A549 (cell line): Measurements from ENCODE around the gene DNM1. TPM values are rescaled to one million over a fixed set of nuclear protein-coding genes. Genes with fewer than 3 reads are reported as not detected.

Source experiments
- ATAC-seq, 2 experiments: fragments of 200-7000 bp in 1 of 2; fragments of >200 bp in 1 of 2; cut with Nextera tagmentation in 1 of 2; cut with Tn5 transposase in 1 of 2; 3 replicates each; pipeline versions ENCODE4 v1.8.0 to v1.9.1; 2018 to 2020; ENCODE audit warnings: mild to moderate bottlenecking in 1 of 2, moderate library complexity in 1 of 2
- CTCF ChIA-PET: fragments of 300-600 bp; sonication (Branson Sonifier 250); formaldehyde crosslinking; extraction: SDS; loops from one replicate; lab custom pipeline; 2021; ENCODE audit warnings: antibody characterized with exemption, inconsistent platforms; lab: Yijun Ruan, JAX
- POLR2A ChIA-PET: fragments of 350-600 bp; formaldehyde crosslinking; extraction: SDS; loops from one replicate; lab custom pipeline; 2021; ENCODE audit warnings: antibody characterized with exemption, inconsistent platforms; lab: Yijun Ruan, JAX
- DNase-seq, 2 experiments: peaks; one replicate each; pipeline versions ENCODE4 v3.0.0 to v3.0.0-alpha.2; 2011 to 2016; ENCODE audit warnings: low read depth in 1 of 2, low spot score in 1 of 2
- FAIRE-seq: peaks from 2 replicates; lab custom pipeline; 2011; peaks lifted over from hg19 to GRCh38; lab: Jason Lieb, UNC
- H3K27ac ChIP-seq, 2 experiments: fragments of >200 bp; sonication (Bioruptor Twin); formaldehyde crosslinking; 3 replicates each; pipeline ENCODE4 v1.5.1; 2016 to 2017
- H3K4me1 ChIP-seq: fragments of >200 bp; sonication (Bioruptor Twin); formaldehyde crosslinking; 3 replicates; pipeline ENCODE4 v1.6.1; 2016
- H3K4me2 ChIP-seq: fragments of >200 bp; sonication (Bioruptor Twin); formaldehyde crosslinking; 3 replicates; pipeline ENCODE4 v1.6.1; 2016
- H3K4me3 ChIP-seq: fragments of >200 bp; sonication (Bioruptor Twin); formaldehyde crosslinking; 3 replicates; pipeline ENCODE4 v1.5.1; 2016
- H3K9me3 ChIP-seq: fragments of >200 bp; sonication (Bioruptor Twin); formaldehyde crosslinking; 3 replicates; pipeline ENCODE4 v1.6.1; 2016
- CBX2 ChIP-seq: fragments of 200-600 bp; sonication (generic); IDR thresholded peaks from 2 replicates; pipeline ENCODE4 v1.6.1; 2016; ENCODE audit warnings: low read depth, mild to moderate bottlenecking, borderline replicate concordance
- CBX8 ChIP-seq: fragments of 200-600 bp; sonication (generic); IDR thresholded peaks from 2 replicates; pipeline ENCODE4 v1.6.1; 2016
- EHMT2 ChIP-seq: fragments of 200-600 bp; sonication (generic); IDR thresholded peaks from 2 replicates; pipeline ENCODE4 v1.6.1; 2016; ENCODE audit warnings: antibody characterized with exemption, low read depth, mild to moderate bottlenecking, moderate library complexity
- ESRRA ChIP-seq: fragments of 150-350 bp; IDR thresholded peaks from 2 replicates; pipeline ENCODE4 v1.6.1; 2014; ENCODE audit warnings: mild to moderate bottlenecking, low read length, borderline replicate concordance
- HOXA7 ChIP-seq: fragments of 250-450 bp; sonication (Bioruptor Pico); IDR thresholded peaks from 2 replicates; pipeline ENCODE4 v1.5.0; 2020; ENCODE audit warnings: mild to moderate bottlenecking, moderate library complexity
- JUN ChIP-seq, 2 experiments: fragments of >200 bp; sonication (Bioruptor Twin); formaldehyde crosslinking; IDR thresholded peaks; 2 replicates in 1 of 2; 3 replicates in 1 of 2; pipeline ENCODE4 v1.6.1; 2016 to 2017
- KDM1A ChIP-seq: fragments of 200-600 bp; sonication (generic); IDR thresholded peaks from 2 replicates; pipeline ENCODE4 v1.6.1; 2016; ENCODE audit warnings: low read depth, mild to moderate bottlenecking
- KDM5A ChIP-seq: fragments of 200-600 bp; sonication (generic); IDR thresholded peaks from 2 replicates; pipeline ENCODE4 v1.6.1; 2016; ENCODE audit warnings: antibody characterized with exemption, mild to moderate bottlenecking
- MAFK ChIP-seq: fragments of 450-650 bp; IDR thresholded peaks from 2 replicates; pipeline ENCODE4 v1.6.1; 2014; ENCODE audit not compliant: partially characterized antibody
- MAZ ChIP-seq: fragments of 150-350 bp; IDR thresholded peaks from 2 replicates; pipeline ENCODE4 v1.6.1; 2014; ENCODE audit warnings: antibody characterized with exemption, low read depth, low read length, borderline replicate concordance
- NR3C1 ChIP-seq: fragments of >200 bp; sonication (Bioruptor Twin); formaldehyde crosslinking; IDR thresholded peaks from 3 replicates; pipeline ENCODE4 v1.6.1; 2017
- PHF8 ChIP-seq: fragments of 200-600 bp; sonication (generic); IDR thresholded peaks from 2 replicates; pipeline ENCODE4 v1.6.1; 2016; ENCODE audit warnings: low read depth, mild to moderate bottlenecking, antibody characterized with exemption, moderate library complexity, borderline replicate concordance
- POLR2AphosphoS2 ChIP-seq: conservative IDR thresholded peaks from 2 replicates; pipeline ENCODE4 v1.6.1; 2012; ENCODE audit warnings: low read length, improper control_type of control experiment, inconsistent platforms
- RARB ChIP-seq: fragments of 250-450 bp; sonication (Bioruptor Pico); IDR thresholded peaks from 2 replicates; pipeline ENCODE4 v1.8.0; 2021; ENCODE audit warnings: mild to moderate bottlenecking, moderate library complexity
- RCOR1 ChIP-seq: fragments of 150-350 bp; IDR thresholded peaks from 2 replicates; pipeline ENCODE4 v1.6.1; 2014; ENCODE audit warnings: antibody characterized with exemption, low read length, low read depth
- RFX5 ChIP-seq: fragments of 450-650 bp; IDR thresholded peaks from 2 replicates; pipeline ENCODE4 v1.7.1; 2014; ENCODE audit warnings: antibody characterized with exemption, mild to moderate bottlenecking, moderate library complexity
- RNF2 ChIP-seq: fragments of 200-600 bp; sonication (generic); IDR thresholded peaks from 2 replicates; pipeline ENCODE4 v1.6.1; 2016; ENCODE audit warnings: low read depth, mild to moderate bottlenecking, antibody characterized with exemption, moderate library complexity, borderline replicate concordance
- SREBF2 ChIP-seq: fragments of 450-650 bp; IDR thresholded peaks from 2 replicates; pipeline ENCODE4 v1.6.1; 2014; ENCODE audit warnings: mild to moderate bottlenecking, moderate library complexity
- ZFP36 ChIP-seq: fragments of 450-650 bp; IDR thresholded peaks from 2 replicates; pipeline ENCODE4 v1.6.1; 2014; ENCODE audit warnings: borderline replicate concordance; ENCODE audit not compliant: partially characterized antibody
- WGBS: methylation state at CpG from one replicate; pipeline ENCODE4 v1.1.6; 2017; ENCODE audit errors: missing lambda C conversion rate; 5-methylcytosine and 5-hydroxymethylcytosine counted together
- polyA plus RNA-seq, 4 experiments: library from polyadenylated mRNA; depleted of rRNA in 3 of 4; stranded (reverse); fragments of >200 nt; fragmentation: RNase III in 1 of 4; extraction: RNeasy Plus Mini Kit Qiagen cat#74134 plus additional on column Dnase treatment in 1 of 4; gene quantifications; 2 replicates in 3 of 4; 3 replicates in 1 of 4; pipeline ENCODE4 v1.2.3, GENCODE V29; 2011 to 2017
- TF ChIP-seq, protein P1 (sequence below): IDR thresholded peaks from 2 replicates; pipeline ENCODE4 v1.6.1; 2012
- TF ChIP-seq, protein P2 (sequence below): IDR thresholded peaks from 2 replicates; pipeline ENCODE4 v1.6.1; 2012
- TF ChIP-seq, protein P3 (sequence below): fragments of >200 bp; sonication (Bioruptor Twin); formaldehyde crosslinking; IDR thresholded peaks from 3 replicates; pipeline ENCODE4 v1.6.1; 2016

DNM1 gene
- polyA plus RNA-seq, 2 of the 4 experiments (the other 2 are of a cell fraction), result 60.2 to 139 TPM

DNA sequence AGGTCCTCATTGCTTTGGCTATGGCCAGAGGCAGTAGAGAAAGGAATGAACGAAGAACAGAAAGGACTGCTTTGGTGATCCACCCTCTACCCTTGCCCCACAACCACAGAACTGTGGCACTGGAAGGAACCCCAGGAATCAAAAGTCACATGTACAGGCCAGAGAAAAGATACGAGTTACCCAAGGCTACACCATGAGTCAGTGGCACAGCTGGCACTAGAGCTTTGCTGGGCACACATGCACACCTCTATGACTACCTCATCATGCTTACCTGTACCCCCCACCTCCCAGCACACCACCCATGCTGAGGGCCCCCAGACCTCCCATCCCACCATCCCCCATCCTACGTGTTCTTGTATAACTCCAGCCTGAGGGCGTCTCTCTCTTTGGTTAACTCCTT lies 59.5 kb downstream of the DNM1 start:
- no peak for TF ChIP-seq PHF8
- no peak for TF ChIP-seq CBX2
- no peak for TF ChIP-seq RCOR1
- TF ChIP-seq HOXA7 (CRISPR knock-in tag), result no peak
- no peak for TF ChIP-seq KDM1A
- TF ChIP-seq ESRRA, result no peak
- no peak for TF ChIP-seq MAZ
- TF ChIP-seq CBX8, result no peak
- TF ChIP-seq SREBF2, result no peak
- TF ChIP-seq, protein P1, sequence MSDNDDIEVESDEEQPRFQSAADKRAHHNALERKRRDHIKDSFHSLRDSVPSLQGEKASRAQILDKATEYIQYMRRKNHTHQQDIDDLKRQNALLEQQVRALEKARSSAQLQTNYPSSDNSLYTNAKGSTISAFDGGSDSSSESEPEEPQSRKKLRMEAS, result no peak
- no peak for TF ChIP-seq RNF2
- no peak for TF ChIP-seq RFX5
- TF ChIP-seq ZFP36, result no peak
- TF ChIP-seq, protein P2, sequence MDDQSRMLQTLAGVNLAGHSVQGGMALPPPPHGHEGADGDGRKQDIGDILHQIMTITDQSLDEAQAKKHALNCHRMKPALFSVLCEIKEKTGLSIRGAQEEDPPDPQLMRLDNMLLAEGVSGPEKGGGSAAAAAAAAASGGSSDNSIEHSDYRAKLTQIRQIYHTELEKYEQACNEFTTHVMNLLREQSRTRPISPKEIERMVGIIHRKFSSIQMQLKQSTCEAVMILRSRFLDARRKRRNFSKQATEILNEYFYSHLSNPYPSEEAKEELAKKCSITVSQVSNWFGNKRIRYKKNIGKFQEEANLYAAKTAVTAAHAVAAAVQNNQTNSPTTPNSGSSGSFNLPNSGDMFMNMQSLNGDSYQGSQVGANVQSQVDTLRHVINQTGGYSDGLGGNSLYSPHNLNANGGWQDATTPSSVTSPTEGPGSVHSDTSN, result no peak
- TF ChIP-seq NR3C1, result no peak
- no peak for TF ChIP-seq JUN (IDR thresholded peaks at IDR 0.05)
- TF ChIP-seq MAFK, result no peak
- TF ChIP-seq POLR2AphosphoS2, result no peak
- no peak for TF ChIP-seq KDM5A
- FAIRE-seq (no peak), ATAC-seq (no peak), DNase-seq (no peak)
- Histone ChIP-seq H3K4me3 (no peak overlapping the region), H3K9me3 (no peaks in the 10 kb centered on the region), H3K4me2 (no peak overlapping the region), H3K27ac (no peak overlapping the region), H3K4me1 (no peaks in the 10 kb centered on the region)
- WGBS, result 84% methylated on average over 4 of the region's 4 CpGs
- ChIA-PET CTCF (interaction anchor here (0.6 to 2.5 kb wide), 5 partner anchors 10 to 147 kb away, joined by 3 to 8 read pairs (median 4); partner anchors contain the start of gene CIZ1), POLR2A (no interaction called here)

DNA sequence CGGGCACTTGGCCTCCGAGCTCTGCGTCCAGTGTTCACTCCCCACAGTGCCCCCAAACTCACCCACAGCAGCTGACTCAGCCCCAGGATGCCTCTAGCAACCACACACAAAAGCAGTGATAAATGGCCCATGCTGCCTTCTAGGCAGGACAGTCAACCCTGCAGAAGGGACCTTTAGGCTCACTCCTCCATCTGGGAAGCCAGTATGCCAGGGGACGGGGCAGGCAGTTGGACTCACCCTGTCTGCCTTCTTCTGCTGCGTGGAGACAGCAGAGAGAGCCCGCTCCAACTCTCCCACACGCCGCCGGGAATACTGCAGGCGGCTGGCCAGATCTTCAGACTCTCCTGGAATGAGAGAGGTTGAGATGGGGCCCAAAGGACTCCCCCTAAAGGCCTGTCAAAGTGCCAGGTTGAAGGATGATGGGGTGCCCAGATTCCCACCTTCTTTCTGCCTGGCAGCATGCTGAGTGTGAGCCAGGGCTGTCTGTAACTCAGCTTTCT lies 62.2 kb downstream of the DNM1 start:
- ATAC-seq (no peak), DNase-seq (no peak), FAIRE-seq (no peak)
- Histone ChIP-seq H3K4me1 (no peaks in the 10 kb centered on the region), H3K27ac (no peak overlapping the region), H3K9me3 (no peaks in the 10 kb centered on the region), H3K4me2 (no peak overlapping the region), H3K4me3 (no peak overlapping the region)
- POLR2A ChIA-PET, result no interaction called here
- no peak for TF ChIP-seq CBX8
- TF ChIP-seq EHMT2, result no peak
- no peak for TF ChIP-seq ESRRA
- TF ChIP-seq HOXA7 (CRISPR knock-in tag), result no peak
- TF ChIP-seq RARB, result no peak
- TF ChIP-seq, protein P3, sequence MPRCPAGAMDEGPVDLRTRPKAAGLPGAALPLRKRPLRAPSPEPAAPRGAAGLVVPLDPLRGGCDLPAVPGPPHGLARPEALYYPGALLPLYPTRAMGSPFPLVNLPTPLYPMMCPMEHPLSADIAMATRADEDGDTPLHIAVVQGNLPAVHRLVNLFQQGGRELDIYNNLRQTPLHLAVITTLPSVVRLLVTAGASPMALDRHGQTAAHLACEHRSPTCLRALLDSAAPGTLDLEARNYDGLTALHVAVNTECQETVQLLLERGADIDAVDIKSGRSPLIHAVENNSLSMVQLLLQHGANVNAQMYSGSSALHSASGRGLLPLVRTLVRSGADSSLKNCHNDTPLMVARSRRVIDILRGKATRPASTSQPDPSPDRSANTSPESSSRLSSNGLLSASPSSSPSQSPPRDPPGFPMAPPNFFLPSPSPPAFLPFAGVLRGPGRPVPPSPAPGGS, result no peak
- TF ChIP-seq PHF8, result no peak
- no peak for TF ChIP-seq RFX5
- WGBS, result 93% methylated on average over 10 of the region's 10 CpGs
- CTCF ChIA-PET, result interaction anchor here (1.6 to 5.9 kb wide), 2 partner anchors 11 to 30 kb away, joined by 5 to 37 read pairs; no protein-coding TSS in a partner anchor
